Caki2 (cell line): Measurements from ENCODE around the gene ZNF112. TPM values are rescaled to one million over a fixed set of nuclear protein-coding genes. Genes with fewer than 3 reads are reported as not detected.

Source experiments
- DNase-seq: peaks from one replicate; pipeline ENCODE4 v3.0.0-alpha.2; 2015; ENCODE audit warnings: low read depth
- in situ Hi-C: cut with HindIII; loops from 2 replicates; pipeline ENCODE4 v1.10.0; 2016; ENCODE audit warnings: low sequenced_read_pairs, low pct_unique_long_range_greater_than_20kb, mixed read lengths
- total RNA-seq: library from RNA; depleted of rRNA; stranded (reverse); fragments of >200 nt; shearing (Covaris generic); gene quantifications from 2 replicates; pipeline ENCODE4 v1.2.3, GENCODE V29; 2014; ENCODE audit warnings: low replicate concordance; rRNA removed

Gene ZNF112
- total RNA-seq, 1 experiment from 2014 or later: 2.0 TPM

DNA sequence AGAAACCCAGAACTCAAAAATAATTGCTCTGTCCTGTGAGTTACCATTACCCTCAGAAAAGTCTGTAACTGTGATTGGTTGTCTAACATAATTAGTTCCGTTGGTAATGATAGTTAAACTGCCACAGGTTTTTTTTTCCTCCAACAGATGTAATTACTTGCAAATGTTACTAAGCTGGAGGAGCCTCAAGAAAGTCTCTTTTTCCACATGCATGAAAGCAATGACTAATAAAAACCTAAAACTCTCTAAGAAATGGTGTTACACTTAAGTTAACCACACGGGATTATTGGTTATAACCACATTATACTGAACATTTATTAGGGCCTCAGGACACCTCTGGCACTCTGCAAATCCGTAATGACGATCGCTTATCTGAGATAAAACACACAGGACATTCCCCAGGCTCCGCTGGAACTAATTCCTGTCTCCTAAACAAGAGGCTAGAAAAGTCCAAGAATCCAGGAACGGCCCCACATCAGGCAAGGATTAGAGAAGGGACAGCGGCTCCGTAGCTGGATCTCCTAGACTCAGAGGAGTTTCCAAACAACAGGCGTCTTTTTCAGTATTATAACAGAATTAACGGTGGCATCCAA lies 52.4 kb downstream of the ZNF112 start:
- in situ Hi-C loops: no loop called here
- no peak for DNase-seq

DNA sequence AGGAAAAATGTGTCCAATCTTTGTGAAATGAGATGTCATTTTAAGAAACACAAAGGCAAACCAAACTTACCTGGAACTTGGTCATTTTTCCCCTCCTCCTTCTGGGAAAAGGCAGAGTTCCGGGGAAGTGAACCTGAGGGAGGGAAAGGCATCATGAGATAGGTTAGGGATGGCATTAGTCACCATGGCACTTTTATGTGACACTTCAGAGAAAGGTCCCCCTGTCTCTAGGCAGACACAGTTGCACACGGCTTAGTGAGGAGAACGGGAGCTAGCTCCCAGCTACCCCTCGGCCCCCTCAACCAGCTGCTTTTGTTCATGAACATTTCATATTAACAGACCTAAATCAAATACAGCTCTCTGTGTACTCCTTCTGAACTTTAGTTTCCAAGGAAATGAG lies 53.2 kb downstream of the ZNF112 start:
- DNase-seq: no peak
- in situ Hi-C loops: no loop called here

- in situ Hi-C loops: no loop called here
- DNase-seq: no peak
Measured at GRCh38 chr19:44284968-44285367, 71.5 kb downstream of the ZNF112 start.

DNA sequence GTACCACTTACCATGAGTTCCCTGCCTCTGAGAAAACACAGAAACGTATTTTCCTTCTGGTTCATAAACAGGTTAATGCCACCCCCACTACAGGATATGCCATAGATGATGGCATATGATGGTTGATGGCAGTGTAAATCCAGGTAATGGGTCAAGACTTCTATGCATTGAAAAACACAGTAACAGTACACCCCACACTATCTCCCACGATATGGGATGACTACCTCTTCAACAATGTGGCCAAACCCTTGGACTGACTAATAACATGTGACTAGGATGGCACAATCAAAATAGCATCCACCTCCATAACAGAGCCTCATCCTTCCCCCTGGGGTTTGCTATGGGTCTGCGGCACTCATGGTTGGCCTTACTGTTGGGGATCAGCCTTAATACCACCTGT lies 73.6 kb downstream of the ZNF112 start:
- in situ Hi-C loops: no loop called here
- no peak for DNase-seq

- DNase-seq: no peak
- in situ Hi-C loops: no loop called here
Measured at GRCh38 chr19:44280916-44281315, 75.6 kb downstream of the ZNF112 start.

- in situ Hi-C loops: no loop called here
- DNase-seq: no peak
Measured at GRCh38 chr19:44278181-44278690, 78.2 kb downstream of the ZNF112 start.

GRCh38 chr19:44277331-44277730 lies 79.1 kb downstream of the ZNF112 start:
- in situ Hi-C loops: no loop called here
- DNase-seq: no peak

Other genes with a start within 250 kb of the ZNF112 start
- gene ZNF225, start 243.3 kb downstream of the ZNF112 start, total RNA-seq: 2.2 and 4.5 TPM in 2 replicates
- gene ZNF234, start 215.1 kb downstream of the ZNF112 start, total RNA-seq: 3.4 and 5.6 TPM in 2 replicates
- gene ZNF226, start 191.6 kb downstream of the ZNF112 start, total RNA-seq: 15.7 and 45.0 TPM in 2 replicates
- 8.4 and 27.4 TPM in 2 replicates for gene ZNF227, start 144.1 kb downstream of the ZNF112 start, total RNA-seq
- gene ZNF233, start 96.8 kb downstream of the ZNF112 start, total RNA-seq: 0.03 TPM in 1 of 2 replicates, not detected in the other
- 0.84 and 1.3 TPM in 2 replicates for gene ZNF235, start 51.7 kb downstream of the ZNF112 start, total RNA-seq
- 2.3 and 3.6 TPM in 2 replicates for gene ZNF285, start 44.9 kb upstream of the ZNF112 start, total RNA-seq
- 7.3 and 22.4 TPM in 2 replicates for gene ZNF229, start 91.8 kb upstream of the ZNF112 start, total RNA-seq
- 3.4 and 9.6 TPM in 2 replicates for gene ZNF180, start 143.8 kb upstream of the ZNF112 start, total RNA-seq
- not detected in 2 replicates for gene CEACAM20, start 173.0 kb upstream of the ZNF112 start, total RNA-seq